ENCODE measurements around the gene CD6. TPM values are rescaled to one million over a fixed set of nuclear protein-coding genes. Genes with fewer than 3 reads are reported as not detected.

The CD6 gene
- total RNA-seq, 2 donors from 2014 or later: 254 to 438 TPM

DNA sequence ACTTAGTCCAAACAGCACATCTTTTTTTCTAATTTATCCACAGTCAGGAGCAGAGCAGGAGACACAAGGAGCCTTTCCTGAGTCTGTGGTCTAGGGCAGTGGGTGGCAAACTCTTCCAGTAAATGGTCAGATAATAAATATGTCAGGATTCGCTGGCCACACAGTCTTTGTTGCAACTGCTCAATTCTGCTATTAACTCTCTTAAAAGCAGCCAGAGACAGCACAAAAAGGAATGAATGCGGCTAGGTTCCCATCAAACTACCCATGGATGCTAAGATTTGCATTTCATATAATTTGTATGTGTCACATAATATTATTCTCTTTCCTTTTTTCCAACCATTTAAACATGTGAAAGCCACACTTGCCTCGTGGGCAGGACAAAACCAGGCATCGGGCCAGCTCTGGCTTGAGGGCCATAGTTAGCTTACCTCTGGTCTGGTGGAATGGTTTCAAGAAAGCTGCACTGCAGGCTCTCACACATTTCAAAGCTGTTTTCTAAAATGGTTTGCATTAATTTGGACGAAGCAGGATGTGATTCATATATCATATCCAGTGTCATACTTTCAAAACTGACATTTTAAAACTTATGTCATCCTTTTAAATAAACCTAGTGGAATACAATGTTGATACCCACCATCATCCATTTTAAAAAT is 66.1 kb downstream of the CD6 start:
- Mint-ChIP-seq H3K9me3 (no peaks in the 10 kb centered on the region), H3K36me3 (ENCODE audit: low read depth) (peaks cover 100% of the 10 kb centered on the region), H3K4me1 (peaks cover 53% of the 10 kb centered on the region), H3K4me3 (peak overlapping the region; percentile 84), H3K27ac (peak overlapping the region; percentile 95), H3K27me3 (no peaks in the 10 kb centered on the region)
- peak; percentile 63 for ATAC-seq (replicated peaks)

DNA sequence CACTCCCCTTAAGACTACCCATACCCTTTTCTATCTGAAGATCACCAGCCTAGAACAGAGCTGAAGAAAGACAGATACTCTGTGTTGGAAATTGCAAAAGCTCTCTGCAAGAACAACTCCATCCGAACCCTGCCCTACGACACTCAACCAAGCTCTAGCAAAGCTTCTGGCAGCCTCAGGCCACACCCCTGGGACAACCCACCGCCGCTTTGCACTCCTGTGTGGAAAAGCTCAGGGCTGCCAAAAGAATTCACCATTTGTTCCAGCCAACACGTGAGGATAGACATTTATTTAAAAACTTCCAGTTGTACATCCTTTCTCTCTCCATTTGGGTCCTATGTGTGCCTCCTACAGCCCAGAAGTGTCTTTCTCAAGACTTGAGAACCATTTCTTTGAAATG is 68.4 kb downstream of the CD6 start:
- Mint-ChIP-seq H3K4me3 (peak overlapping the region; percentile 82), H3K27ac (peak overlapping the region; percentile 94), H3K9me3 (no peaks in the 10 kb centered on the region), H3K4me1 (peaks cover 49% of the 10 kb centered on the region), H3K27me3 (no peaks in the 10 kb centered on the region), H3K36me3 (ENCODE audit: low read depth) (peaks cover 86% of the 10 kb centered on the region)
- no peak for ATAC-seq (replicated peaks)

DNA sequence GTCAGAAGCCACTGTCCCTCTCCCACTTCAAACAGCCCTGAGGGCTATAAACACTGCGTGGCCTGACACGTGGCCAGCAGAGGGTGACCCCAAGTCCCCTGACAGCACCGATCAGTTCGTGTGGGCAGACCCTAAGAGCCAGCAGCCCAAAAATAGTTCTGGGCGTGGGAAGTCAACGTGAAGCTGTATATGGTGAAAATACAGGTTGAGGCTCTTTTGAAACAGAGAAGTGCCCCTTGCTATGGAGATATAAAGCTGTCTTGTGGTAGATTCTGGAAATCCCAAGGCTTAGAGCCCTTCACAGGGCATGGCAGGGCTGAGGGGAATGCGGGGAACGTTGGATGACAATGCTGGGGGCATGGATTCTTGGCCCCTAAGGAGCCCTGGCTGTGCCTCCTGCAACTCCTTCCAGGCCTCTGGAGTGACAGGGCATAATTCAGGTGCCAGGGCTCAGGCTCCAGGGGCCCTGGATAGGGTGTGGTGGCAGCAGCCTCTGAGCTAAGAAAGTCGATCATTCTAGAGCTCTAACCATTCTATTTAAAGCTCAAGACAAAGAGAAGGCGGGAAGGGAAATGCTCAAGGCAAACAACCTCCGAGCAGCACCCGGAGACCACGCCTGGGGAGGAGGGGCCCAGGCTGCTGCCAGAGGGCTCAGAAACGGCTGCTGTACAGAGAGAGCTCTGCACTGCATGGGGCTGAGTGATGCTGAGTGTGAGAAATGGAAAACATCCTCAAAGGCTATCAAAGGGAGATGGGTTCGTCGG is 70.5 kb downstream of the CD6 start:
- peak; percentile 79 for ATAC-seq (replicated peaks)

DNA sequence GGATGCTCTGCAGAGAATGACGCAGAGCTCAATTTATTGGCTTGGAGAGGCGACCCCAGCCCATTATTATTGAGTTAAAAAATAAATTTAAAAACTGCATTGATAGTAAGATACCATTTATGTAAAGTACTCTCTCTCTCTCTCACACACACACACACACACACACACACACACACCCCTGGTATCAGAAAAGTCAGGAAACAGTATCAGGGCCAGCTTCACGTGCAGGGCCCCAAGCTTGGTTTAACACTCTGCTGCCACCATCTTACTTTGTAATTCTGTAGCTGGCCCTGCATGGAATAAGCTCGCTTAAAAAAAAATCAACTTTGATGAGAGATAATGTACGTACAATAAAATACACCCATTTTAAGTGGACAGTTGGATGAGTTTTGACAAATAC is 71.1 kb downstream of the CD6 start:
- H3K4me1 Mint-ChIP-seq: peaks cover 50% of the 10 kb centered on the region
- peaks cover 86% of the 10 kb centered on the region for H3K36me3 Mint-ChIP-seq (ENCODE audit: low read depth)
- H3K27me3 Mint-ChIP-seq: no peaks in the 10 kb centered on the region
- H3K4me3 Mint-ChIP-seq: peak overlapping the region; percentile 82
- no peaks in the 10 kb centered on the region for H3K9me3 Mint-ChIP-seq
- ATAC-seq (replicated peaks): peak; percentile 11
- H3K27ac Mint-ChIP-seq: peak overlapping the region; percentile 94

More for the DNA sequence above, 70.5 kb downstream of the CD6 start:
- Mint-ChIP-seq H3K27ac (peak overlapping the region; percentile 94), H3K27me3 (no peaks in the 10 kb centered on the region), H3K9me3 (no peaks in the 10 kb centered on the region), H3K4me3 (peak overlapping the region; percentile 82), H3K36me3 (ENCODE audit: low read depth) (peaks cover 86% of the 10 kb centered on the region), H3K4me1 (peaks cover 48% of the 10 kb centered on the region)

DNA sequence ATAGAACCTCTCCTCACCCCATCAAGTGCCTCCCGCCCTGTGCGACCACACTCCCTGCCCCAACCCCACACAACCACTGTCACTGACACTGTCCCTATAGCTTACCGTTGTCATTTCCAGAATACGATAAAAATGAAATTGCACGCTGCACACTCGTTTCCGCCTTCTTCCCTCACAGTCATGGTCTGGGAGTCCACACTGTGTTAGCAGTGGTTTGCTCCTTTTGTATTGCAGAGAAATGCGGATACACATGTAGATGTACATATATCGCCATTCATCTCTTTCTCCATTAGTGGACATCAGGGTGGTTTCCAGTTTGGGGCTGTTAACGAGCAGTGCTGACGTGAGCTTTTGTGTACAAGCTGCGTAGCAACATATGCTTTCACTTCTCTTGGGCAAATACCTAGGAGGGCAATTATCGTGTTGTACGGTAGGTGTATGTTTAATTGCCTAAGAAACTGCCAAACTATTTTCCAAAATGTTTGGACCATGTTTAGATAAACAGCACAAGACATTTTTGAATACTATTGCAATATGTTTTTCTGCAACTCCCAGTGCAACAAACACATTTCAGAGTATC is 71.6 kb downstream of the CD6 start:
- Mint-ChIP-seq H3K9me3 (no peaks in the 10 kb centered on the region), H3K36me3 (ENCODE audit: low read depth) (peaks cover 86% of the 10 kb centered on the region), H3K27me3 (no peaks in the 10 kb centered on the region), H3K27ac (peak overlapping the region; percentile 94), H3K4me1 (peaks cover 51% of the 10 kb centered on the region), H3K4me3 (peak overlapping the region; percentile 82)
- peak; percentile 74 for ATAC-seq (replicated peaks)

DNA sequence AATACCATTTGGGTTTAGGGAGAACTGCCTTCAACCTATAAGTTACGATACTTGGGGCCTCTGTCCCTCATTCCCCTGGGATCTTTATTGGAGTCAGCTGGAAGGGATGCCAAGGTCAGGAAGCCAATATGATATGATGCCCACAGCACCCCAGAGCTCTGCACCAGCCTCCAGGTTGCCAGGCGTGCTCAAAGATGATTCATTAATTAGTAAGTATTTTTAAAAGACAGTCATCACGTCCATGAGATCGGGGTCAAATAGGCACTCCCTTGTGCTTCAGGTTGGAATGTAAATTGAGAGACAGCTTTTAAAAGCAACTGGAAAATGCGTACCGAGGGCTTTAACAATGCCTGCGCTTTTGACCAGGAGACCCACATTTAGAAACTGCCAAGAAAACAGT is 73.8 kb downstream of the CD6 start:
- Mint-ChIP-seq H3K4me1 (peaks cover 62% of the 10 kb centered on the region), H3K36me3 (ENCODE audit: low read depth) (peaks cover 86% of the 10 kb centered on the region), H3K27ac (peak overlapping the region; percentile 47), H3K27me3 (no peaks in the 10 kb centered on the region), H3K9me3 (no peaks in the 10 kb centered on the region), H3K4me3 (peak overlapping the region; percentile 60)
- ATAC-seq (replicated peaks): no peak

DNA sequence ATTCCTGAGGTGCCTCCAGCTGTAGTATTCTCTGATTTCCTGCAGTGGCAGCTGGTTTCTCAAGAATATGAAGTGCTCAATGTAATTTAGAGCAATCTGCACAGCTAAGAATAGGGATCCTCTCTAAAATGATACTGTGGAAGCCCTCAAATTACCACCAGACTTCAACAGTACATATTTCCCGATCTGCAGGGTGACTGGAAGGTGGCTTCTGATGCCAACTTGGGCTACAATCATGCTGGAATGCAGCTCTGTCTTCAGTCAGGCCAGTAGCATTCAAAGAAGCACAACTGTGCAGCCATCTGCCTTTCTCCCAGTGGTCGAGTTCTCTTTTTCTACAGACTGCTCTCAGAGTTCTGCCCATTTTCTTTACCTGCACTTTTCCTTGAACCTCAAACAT is 75.4 kb downstream of the CD6 start:
- Mint-ChIP-seq H3K27ac (peak overlapping the region; percentile 75), H3K4me3 (peak overlapping the region; percentile 77), H3K4me1 (peaks cover 52% of the 10 kb centered on the region), H3K27me3 (no peaks in the 10 kb centered on the region), H3K36me3 (ENCODE audit: low read depth) (peaks cover 83% of the 10 kb centered on the region), H3K9me3 (no peaks in the 10 kb centered on the region)
- ATAC-seq (replicated peaks): no peak

DNA sequence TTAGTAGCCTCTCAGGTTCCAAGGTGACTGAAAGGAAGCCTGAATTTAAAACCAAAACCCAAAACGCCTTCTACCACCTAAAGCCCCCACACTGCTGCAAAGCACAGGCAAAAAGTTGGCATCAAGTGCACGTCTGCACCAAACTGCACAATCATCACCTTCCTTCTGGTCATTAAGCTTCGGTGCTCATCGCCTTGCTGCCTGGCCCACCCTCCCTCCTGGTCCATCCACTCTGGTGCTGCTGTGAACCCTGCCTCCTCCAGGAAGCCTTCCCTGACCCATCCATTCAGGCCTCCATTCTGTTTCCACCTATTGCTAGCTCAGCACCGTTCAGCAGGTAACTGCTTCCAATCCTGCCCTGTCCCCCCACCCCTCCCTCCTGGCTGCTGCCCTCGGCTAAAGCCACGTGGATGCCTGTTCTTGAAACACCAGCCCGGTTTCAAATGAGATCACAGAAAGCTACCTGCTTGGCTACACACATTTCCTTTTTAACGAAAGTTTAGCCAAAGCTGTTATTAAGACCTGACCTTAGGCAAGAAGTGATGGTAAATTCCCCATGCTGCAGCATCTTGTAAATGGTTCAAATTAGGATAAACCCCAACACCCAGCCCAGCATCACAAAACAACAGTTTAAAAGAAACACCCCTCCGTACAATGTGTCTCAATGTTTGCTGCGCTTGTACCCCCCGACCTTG is 77.0 kb downstream of the CD6 start:
- Mint-ChIP-seq H3K27ac (peak overlapping the region; percentile 85), H3K9me3 (no peaks in the 10 kb centered on the region), H3K4me1 (peaks cover 40% of the 10 kb centered on the region), H3K27me3 (no peaks in the 10 kb centered on the region), H3K36me3 (ENCODE audit: low read depth) (peaks cover 83% of the 10 kb centered on the region), H3K4me3 (peak overlapping the region; percentile 77)
- ATAC-seq (replicated peaks): peak; percentile 27

DNA sequence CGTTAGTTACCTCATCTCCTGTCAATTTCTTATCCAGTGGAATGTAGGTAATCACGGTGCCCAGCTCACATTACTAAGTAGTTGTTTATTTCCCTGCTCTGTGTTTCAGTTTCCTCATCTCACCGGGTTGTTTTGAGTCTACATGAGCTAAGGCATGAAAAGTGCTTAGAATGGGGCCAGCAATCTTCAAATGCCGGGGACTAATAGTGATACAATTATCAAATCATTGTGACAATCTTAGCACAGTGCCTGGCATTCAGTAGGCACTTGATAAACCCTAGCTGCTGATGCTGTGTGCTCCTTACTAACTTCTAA is 77.5 kb downstream of the CD6 start:
- peaks cover 45% of the 10 kb centered on the region for H3K4me1 Mint-ChIP-seq
- peak overlapping the region; percentile 85 for H3K27ac Mint-ChIP-seq
- no peaks in the 10 kb centered on the region for H3K9me3 Mint-ChIP-seq
- no peaks in the 10 kb centered on the region for H3K27me3 Mint-ChIP-seq
- H3K36me3 Mint-ChIP-seq (ENCODE audit: low read depth): peaks cover 88% of the 10 kb centered on the region
- peak; percentile 79 for ATAC-seq (replicated peaks)
- H3K4me3 Mint-ChIP-seq: peak overlapping the region; percentile 77

DNA sequence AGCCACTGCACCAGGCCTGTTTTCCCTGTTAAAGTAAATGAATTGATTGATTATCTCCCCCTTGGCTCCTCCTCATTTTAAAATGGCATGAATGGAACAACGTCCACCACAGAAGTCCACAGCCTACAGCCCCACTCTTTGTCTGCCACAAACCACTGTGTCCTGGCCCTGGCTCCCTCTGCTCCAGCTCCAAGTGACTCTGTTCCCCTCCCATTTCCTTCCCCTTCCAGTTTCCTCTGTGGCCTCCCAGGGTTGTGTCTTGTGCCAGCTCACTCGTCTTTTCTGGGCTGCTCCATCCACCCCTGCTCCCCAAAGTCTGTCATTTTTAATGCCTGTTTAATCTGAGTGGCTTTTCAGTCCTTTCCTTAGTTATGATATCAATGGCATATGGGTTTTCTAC is 78.4 kb downstream of the CD6 start:
- H3K4me3 Mint-ChIP-seq: peak overlapping the region; percentile 77
- H3K27ac Mint-ChIP-seq: peak overlapping the region; percentile 85
- no peaks in the 10 kb centered on the region for H3K9me3 Mint-ChIP-seq
- H3K36me3 Mint-ChIP-seq (ENCODE audit: low read depth): peaks cover 96% of the 10 kb centered on the region
- ATAC-seq (replicated peaks): no peak
- no peaks in the 10 kb centered on the region for H3K27me3 Mint-ChIP-seq
- peaks cover 47% of the 10 kb centered on the region for H3K4me1 Mint-ChIP-seq

DNA sequence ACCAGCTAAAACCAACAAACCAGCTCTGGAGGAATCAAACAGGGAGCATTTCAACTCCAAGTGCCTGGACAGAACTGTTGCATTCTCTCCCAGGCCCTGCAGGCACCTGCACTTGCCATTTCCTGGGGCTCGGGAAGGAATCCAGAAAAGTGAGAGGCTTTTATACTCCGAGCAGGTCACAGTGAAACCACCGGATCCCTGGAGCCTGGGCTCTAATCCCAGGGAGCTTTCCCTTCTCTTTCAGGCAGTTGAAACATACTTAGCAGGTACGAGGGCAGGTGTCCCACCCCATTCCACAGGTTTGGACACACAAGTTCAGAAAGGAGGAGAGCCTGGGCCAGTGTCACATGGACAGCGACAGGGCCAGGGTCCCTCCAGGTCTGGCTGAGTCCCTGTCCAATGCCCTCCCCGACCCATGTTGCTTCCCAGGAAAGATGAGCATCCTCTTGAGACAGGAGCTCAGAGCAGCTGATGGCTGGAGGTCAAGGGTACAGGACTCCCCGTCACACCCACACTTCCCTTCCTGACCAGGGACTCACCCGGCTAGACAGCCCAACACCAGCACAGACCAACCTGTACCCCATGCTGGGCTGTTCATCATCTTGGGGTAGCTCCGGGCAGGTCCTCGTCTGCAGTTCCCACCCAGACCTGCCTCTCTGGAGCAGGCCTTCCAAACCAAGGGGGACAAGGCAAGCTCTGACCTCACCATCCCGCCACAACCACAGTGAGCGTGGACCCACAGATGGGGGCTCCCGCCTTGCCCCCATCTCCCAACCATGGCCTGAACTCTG is 80.9 kb downstream of the CD6 start:
- peak overlapping the region; percentile 98 for H3K27ac Mint-ChIP-seq
- ATAC-seq (replicated peaks): no peak
- no peaks in the 10 kb centered on the region for H3K9me3 Mint-ChIP-seq
- peak overlapping the region; percentile 80 for H3K4me3 Mint-ChIP-seq
- peaks cover 97% of the 10 kb centered on the region for H3K36me3 Mint-ChIP-seq (ENCODE audit: low read depth)
- H3K4me1 Mint-ChIP-seq: peaks cover 44% of the 10 kb centered on the region
- no peaks in the 10 kb centered on the region for H3K27me3 Mint-ChIP-seq

DNA sequence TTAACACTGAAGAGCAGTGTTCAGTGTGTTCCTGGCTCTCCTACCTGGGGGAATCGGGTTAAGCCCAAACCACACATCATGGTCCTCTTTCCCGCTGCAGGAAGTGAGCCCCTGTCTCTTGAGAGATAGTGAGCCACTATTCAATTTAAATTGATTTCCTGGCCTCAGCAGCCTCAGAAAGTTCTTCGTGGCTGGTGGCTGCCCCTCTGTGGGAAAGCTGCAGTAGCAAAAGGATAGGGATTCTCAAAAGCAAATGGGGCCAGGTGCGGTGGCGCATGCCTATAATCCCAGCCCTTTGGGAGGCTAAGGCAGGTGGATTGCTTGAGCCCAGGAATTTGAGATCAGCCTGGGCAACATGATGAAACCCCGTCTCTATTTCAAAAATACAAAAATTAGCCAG is 81.7 kb downstream of the CD6 start:
- peaks cover 97% of the 10 kb centered on the region for H3K36me3 Mint-ChIP-seq (ENCODE audit: low read depth)
- H3K4me3 Mint-ChIP-seq: peak overlapping the region; percentile 80

DNA sequence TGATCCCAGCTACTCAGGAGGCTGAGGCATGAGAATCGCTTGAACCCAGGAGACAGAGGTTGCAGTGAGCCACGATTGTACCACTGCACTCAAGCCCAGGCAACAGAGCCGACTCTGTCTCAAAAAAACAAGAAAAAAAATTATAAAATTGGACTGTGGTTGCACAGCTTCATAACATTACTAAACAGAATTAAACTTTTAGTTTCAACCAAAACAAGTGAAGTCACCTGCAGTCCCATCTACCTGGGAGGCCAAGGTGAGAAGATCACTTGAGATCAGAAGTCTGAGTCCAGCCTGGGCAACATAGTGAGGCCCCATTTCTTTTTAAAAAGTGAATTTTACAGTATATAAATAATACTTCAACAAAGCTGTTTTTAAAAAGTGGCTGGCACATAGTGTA is 83.0 kb downstream of the CD6 start:
- Mint-ChIP-seq H3K4me3 (peak overlapping the region; percentile 80), H3K36me3 (ENCODE audit: low read depth) (peaks cover 97% of the 10 kb centered on the region), H3K4me1 (peaks cover 39% of the 10 kb centered on the region), H3K9me3 (no peaks in the 10 kb centered on the region), H3K27ac (peak overlapping the region; percentile 98), H3K27me3 (no peaks in the 10 kb centered on the region)
- ATAC-seq (replicated peaks): peak; percentile 49

More for the DNA sequence above, 81.7 kb downstream of the CD6 start:
- ATAC-seq (replicated peaks): no peak
- peak overlapping the region; percentile 98 for H3K27ac Mint-ChIP-seq
- H3K4me1 Mint-ChIP-seq: peaks cover 40% of the 10 kb centered on the region
- H3K27me3 Mint-ChIP-seq: no peaks in the 10 kb centered on the region
- no peaks in the 10 kb centered on the region for H3K9me3 Mint-ChIP-seq

Measured in activated T-helper 17 cell treated with anti-CD3 and anti-CD28 coated beads, Interleukin-2, amount 50 U/mL, for 72 hours (primary cell).